IPS-18a (cell line): Measurements from ENCODE around the gene SASH1.

ENCODE experiments used
- H3K27ac ChIP-seq: one replicate; pipeline ENCODE4 v1.5.1; 2013; ENCODE audit warnings: low read length
- H3K27me3 ChIP-seq: one replicate; pipeline ENCODE4 v1.6.1; 2013; ENCODE audit warnings: mild to moderate bottlenecking, low read length; ENCODE audit not compliant: control insufficient read depth, insufficient read depth
- H3K36me3 ChIP-seq: one replicate; pipeline ENCODE4 v1.6.1; 2013; ENCODE audit warnings: low read depth, low read length; ENCODE audit not compliant: control insufficient read depth
- H3K4me1 ChIP-seq: one replicate; pipeline ENCODE4 v1.6.1; 2013; ENCODE audit warnings: low read depth, low read length; ENCODE audit not compliant: control insufficient read depth
- H3K4me3 ChIP-seq: one replicate; pipeline ENCODE4 v1.5.1; 2013; ENCODE audit warnings: low read length
- H3K9ac ChIP-seq: one replicate; pipeline ENCODE4 v1.6.1; 2013; ENCODE audit warnings: mild to moderate bottlenecking, low read length, moderate library complexity
- H3K9me3 ChIP-seq: one replicate; pipeline ENCODE4 v1.6.1; 2013; ENCODE audit warnings: low read depth, low read length; ENCODE audit not compliant: control insufficient read depth

SASH1 gene

DNA sequence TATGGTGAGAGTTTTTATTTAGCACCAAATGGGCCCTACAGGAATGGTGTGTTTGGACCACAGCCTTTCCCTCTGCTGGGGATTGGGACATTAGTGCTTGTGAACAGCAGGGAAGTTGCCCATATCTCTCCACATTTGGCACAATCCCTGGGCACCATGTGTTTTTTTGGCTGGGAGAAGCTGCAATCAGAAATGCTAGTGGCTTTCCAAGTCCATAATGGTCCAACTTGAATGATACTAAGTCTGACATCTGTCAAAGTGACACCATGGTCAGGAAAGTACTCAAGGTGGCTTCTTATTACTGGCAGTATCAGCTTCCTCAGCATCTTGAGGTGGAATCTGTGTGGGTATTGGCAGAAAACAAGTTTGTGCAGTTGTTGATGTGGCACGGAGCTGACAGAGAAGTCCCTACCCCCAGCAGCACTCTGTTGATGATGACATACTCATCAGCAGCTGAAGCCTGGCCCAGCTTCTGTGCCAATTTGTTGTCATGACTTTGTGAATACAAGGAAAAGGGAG, 53.0 kb downstream of the SASH1 start:
- Histone ChIP-seq H3K27me3 (no peaks in the 10 kb centered on the region), H3K36me3 (peaks cover 6% of the 10 kb centered on the region), H3K4me1 (no peaks in the 10 kb centered on the region), H3K4me3 (no peak overlapping the region), H3K9ac (no peak overlapping the region), H3K27ac (no peak overlapping the region), H3K9me3 (no peaks in the 10 kb centered on the region)

GRCh38 chr6:148396411-148396810, 53.8 kb downstream of the SASH1 start:
- Histone ChIP-seq H3K9me3 (no peaks in the 10 kb centered on the region), H3K4me1 (no peaks in the 10 kb centered on the region), H3K27ac (no peak overlapping the region), H3K27me3 (no peaks in the 10 kb centered on the region), H3K36me3 (peaks cover 6% of the 10 kb centered on the region), H3K4me3 (no peak overlapping the region), H3K9ac (no peak overlapping the region)

DNA sequence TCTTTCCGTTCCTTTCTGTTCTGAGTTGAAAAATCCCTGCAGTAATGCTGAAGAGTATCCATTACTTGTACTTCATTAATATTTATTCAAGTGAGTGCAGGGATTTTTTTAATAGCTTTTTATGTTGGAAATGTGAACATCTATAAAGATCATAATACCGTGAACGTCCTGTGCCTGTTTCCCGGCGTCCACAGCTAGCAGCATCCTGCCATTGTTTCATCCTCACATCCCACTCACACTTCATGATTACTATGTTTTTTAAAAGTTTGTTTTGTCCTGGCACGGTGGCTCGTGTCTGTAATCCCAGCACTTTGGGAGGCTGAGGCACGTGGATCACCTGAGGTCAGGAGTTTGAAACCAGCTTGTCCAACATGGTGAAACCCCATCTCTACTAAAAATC, 54.3 kb downstream of the SASH1 start:
- no peaks in the 10 kb centered on the region for H3K9me3 ChIP-seq
- peaks cover 6% of the 10 kb centered on the region for H3K36me3 ChIP-seq
- H3K27ac ChIP-seq, result no peak overlapping the region
- no peaks in the 10 kb centered on the region for H3K4me1 ChIP-seq
- no peak overlapping the region for H3K4me3 ChIP-seq
- H3K9ac ChIP-seq, result no peak overlapping the region
- H3K27me3 ChIP-seq, result no peaks in the 10 kb centered on the region

DNA sequence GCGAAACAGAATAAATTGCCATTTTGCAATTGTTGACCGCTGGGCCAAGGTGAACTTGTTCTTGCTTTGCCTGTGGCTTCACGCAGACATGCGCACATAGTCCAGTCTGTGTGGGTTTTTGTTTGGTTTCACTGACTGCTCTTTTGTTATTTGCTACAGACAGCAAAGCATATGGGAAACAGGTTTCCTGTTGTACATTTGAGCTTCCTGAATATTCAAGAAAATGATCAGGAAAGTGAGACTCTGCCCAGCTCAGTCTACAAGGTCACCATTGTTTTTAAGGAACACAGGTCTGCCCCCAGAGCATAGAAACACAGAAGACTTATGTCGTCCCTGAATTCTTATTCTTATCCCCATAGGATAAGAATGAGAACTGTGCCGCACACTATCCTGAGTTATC, 55.6 kb downstream of the SASH1 start:
- no peaks in the 10 kb centered on the region for H3K4me1 ChIP-seq
- H3K9me3 ChIP-seq, result no peaks in the 10 kb centered on the region
- peaks cover 6% of the 10 kb centered on the region for H3K36me3 ChIP-seq
- no peaks in the 10 kb centered on the region for H3K27me3 ChIP-seq
- H3K4me3 ChIP-seq, result no peak overlapping the region
- H3K9ac ChIP-seq, result no peak overlapping the region
- H3K27ac ChIP-seq, result no peak overlapping the region

DNA sequence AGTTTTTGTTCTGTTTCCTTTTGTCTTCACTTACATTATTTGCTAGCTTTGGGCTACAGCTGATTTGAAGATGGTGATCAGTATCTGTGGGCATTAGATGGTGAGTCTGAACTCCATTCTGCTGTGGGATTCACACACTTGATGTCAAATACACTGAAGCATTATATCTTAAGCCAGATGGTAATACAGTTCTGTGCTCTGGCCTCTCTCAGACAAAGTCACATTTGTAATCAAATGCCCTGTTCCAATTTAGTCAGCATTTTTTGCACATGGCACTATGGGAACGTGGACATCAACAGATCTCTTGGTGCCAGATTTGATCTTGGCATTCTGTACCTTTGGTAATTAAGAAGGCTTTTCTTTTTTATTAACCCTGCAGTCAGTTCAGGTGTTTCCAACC, 56.0 kb downstream of the SASH1 start:
- no peak overlapping the region for H3K27ac ChIP-seq
- H3K4me1 ChIP-seq, result peaks cover 2% of the 10 kb centered on the region
- H3K9me3 ChIP-seq, result no peaks in the 10 kb centered on the region
- no peak overlapping the region for H3K4me3 ChIP-seq
- no peaks in the 10 kb centered on the region for H3K27me3 ChIP-seq
- no peak overlapping the region for H3K9ac ChIP-seq
- peaks cover 6% of the 10 kb centered on the region for H3K36me3 ChIP-seq

DNA sequence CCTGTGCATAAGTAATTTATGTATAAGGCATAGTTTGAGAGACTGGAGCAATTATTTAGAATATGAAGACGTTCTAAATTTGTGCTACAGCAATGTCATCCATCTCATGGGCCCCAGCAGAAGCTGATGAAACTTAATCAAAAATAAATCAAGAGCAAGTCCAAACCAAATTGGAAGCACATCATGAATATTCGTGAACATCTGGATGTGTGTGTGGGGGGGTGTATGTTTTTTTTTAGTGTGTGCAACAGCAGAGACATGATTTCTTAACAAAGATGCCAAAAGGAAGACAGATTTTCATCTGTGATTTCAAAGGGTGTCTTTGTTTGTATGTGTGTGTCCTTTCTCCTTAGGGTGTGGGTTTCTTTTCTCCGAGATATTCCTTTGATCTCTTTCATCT, 58.9 kb downstream of the SASH1 start:
- H3K27me3 ChIP-seq, result no peaks in the 10 kb centered on the region
- H3K4me3 ChIP-seq, result no peak overlapping the region
- H3K27ac ChIP-seq, result no peak overlapping the region
- H3K4me1 ChIP-seq, result peaks cover 12% of the 10 kb centered on the region
- no peak overlapping the region for H3K9ac ChIP-seq
- peaks cover 6% of the 10 kb centered on the region for H3K36me3 ChIP-seq
- no peaks in the 10 kb centered on the region for H3K9me3 ChIP-seq

- no peak overlapping the region for H3K9ac ChIP-seq
- H3K9me3 ChIP-seq, result no peaks in the 10 kb centered on the region
- H3K4me1 ChIP-seq, result peaks cover 12% of the 10 kb centered on the region
- H3K27me3 ChIP-seq, result no peaks in the 10 kb centered on the region
- no peaks in the 10 kb centered on the region for H3K36me3 ChIP-seq
- no peak overlapping the region for H3K4me3 ChIP-seq
- H3K27ac ChIP-seq, result no peak overlapping the region
Measured at GRCh38 chr6:148404456-148405054, 61.9 kb downstream of the SASH1 start.

GRCh38 chr6:148405894-148406293, 63.3 kb downstream of the SASH1 start:
- H3K9ac ChIP-seq, result no peak overlapping the region
- H3K36me3 ChIP-seq, result no peaks in the 10 kb centered on the region
- peaks cover 12% of the 10 kb centered on the region for H3K4me1 ChIP-seq
- H3K27me3 ChIP-seq, result no peaks in the 10 kb centered on the region
- no peak overlapping the region for H3K4me3 ChIP-seq
- H3K27ac ChIP-seq, result no peak overlapping the region
- H3K9me3 ChIP-seq, result no peaks in the 10 kb centered on the region

DNA sequence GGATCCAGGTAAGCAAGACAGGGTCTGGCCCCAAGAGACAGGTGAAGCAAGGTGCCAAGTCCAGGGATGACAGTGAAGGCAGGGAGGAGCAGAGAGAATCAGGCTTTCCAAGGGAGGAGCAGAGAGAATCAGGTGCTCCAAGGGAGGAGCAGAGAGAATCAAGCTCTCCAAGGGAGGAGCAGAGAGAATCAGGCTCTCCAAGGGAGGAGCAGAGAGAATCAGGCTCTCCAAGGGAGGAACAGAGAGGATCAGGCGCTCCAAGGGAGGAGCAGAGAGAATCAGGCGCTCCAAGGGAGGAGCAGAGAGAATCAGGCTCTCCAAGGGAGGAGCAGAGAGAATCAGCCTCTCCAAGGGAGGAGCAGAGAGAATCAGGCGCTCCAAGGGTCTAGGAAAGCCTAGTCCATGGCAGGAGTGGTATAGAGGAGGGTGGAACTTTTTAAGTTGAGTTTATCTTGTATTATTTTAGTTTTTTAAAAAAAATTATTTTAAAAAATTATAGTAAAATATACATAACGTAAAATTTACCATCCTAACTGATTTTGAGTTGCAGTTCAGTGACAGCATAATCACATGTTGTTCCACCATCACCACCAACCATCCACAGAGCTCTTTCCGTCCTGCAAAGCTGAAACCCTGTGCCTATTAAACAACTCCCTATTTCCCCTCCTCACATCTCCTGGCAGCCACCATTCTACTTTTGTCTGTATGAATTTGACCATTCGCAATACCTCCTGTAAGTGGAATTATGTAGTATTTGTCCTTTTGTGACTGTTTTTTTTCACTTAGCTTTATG, 64.1 kb downstream of the SASH1 start:
- Histone ChIP-seq H3K4me1 (peaks cover 12% of the 10 kb centered on the region), H3K4me3 (no peak overlapping the region), H3K27ac (no peak overlapping the region), H3K36me3 (no peaks in the 10 kb centered on the region), H3K9ac (no peak overlapping the region), H3K27me3 (no peaks in the 10 kb centered on the region), H3K9me3 (no peaks in the 10 kb centered on the region)

DNA sequence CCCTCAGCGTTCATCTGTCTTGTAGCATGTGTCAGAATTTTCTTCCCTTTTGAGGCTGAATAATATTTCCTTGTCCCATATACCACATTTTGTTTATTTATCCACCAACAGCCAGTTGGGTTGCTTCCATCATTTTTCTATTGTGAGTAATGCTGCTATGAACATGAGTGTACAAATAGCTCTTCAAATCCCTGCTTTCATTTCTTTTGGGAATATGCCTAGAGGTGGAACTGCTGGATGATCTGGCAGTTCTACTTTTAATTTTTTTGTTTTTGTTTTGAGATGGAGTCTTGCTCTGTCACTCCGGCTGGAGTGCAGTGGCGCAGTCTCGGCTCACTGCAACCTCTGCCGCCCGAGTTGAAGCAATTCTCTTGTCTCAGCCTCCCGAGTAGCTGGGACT, 64.7 kb downstream of the SASH1 start:
- no peaks in the 10 kb centered on the region for H3K9me3 ChIP-seq
- no peak overlapping the region for H3K4me3 ChIP-seq
- H3K9ac ChIP-seq, result no peak overlapping the region
- H3K4me1 ChIP-seq, result peaks cover 14% of the 10 kb centered on the region
- no peak overlapping the region for H3K27ac ChIP-seq
- H3K27me3 ChIP-seq, result no peaks in the 10 kb centered on the region
- H3K36me3 ChIP-seq, result no peaks in the 10 kb centered on the region

GRCh38 chr6:148413321-148414091, 70.9 kb downstream of the SASH1 start:
- Histone ChIP-seq H3K36me3 (no peaks in the 10 kb centered on the region), H3K27me3 (no peaks in the 10 kb centered on the region), H3K9me3 (no peaks in the 10 kb centered on the region), H3K4me3 (no peak overlapping the region), H3K9ac (no peak overlapping the region), H3K4me1 (peaks cover 15% of the 10 kb centered on the region), H3K27ac (no peak overlapping the region)
